Activated T-helper 17 cell treated with anti-CD3 and anti-CD28 coated beads, Interleukin-2, amount 50 U/mL, for 72 hours (primary cell): ENCODE results near the gene VPS18. TPM values are rescaled to one million over a fixed set of nuclear protein-coding genes. Genes with fewer than 3 reads are reported as not detected.
A peak's percentile ranks its signal among the peaks of the same experiment; 100 is the strongest.
"Not testable (repeated sequence)": the region's sequence is repeated elsewhere in the genome, so short reads cannot be mapped to it uniquely, and the experiment has no call there.

Experiments
- ATAC-seq: fragments of 150-1000 bp; cut with Tn5 transposase; replicated peaks from 2 replicates; pipeline ENCODE4 v1.10.0; 2021; ENCODE audit warnings: mild to moderate bottlenecking, moderate library complexity
- H3K27ac Mint-ChIP-seq: one replicate; pipeline ENCODE4 v1.8.0; 2022; ENCODE audit warnings: mixed read lengths
- H3K27me3 Mint-ChIP-seq: one replicate; pipeline ENCODE4 v1.8.0; 2022; ENCODE audit warnings: mixed read lengths
- H3K36me3 Mint-ChIP-seq: one replicate; pipeline ENCODE4 v1.8.0; 2022; ENCODE audit warnings: low read depth, mild to moderate bottlenecking, mixed read lengths
- H3K4me1 Mint-ChIP-seq: one replicate; pipeline ENCODE4 v1.8.0; 2022; ENCODE audit warnings: mixed read lengths
- H3K4me3 Mint-ChIP-seq: one replicate; pipeline ENCODE4 v1.8.0; 2022; ENCODE audit warnings: mild to moderate bottlenecking, mixed read lengths
- H3K9me3 Mint-ChIP-seq: one replicate; pipeline ENCODE4 v1.8.0; 2022; ENCODE audit warnings: mixed read lengths
- total RNA-seq, 2 donors: library from RNA; stranded (reverse); gene quantifications; one replicate each; pipeline ENCODE4 v1.2.3, GENCODE V29; 2022

VPS18 gene
- total RNA-seq, 2 donors from 2014 or later: 5.6 to 12.0 TPM

- Mint-ChIP-seq H3K9me3 (no peaks in the 10 kb centered on the region), H3K36me3 (no peaks in the 10 kb centered on the region), H3K4me3 (no peak overlapping the region), H3K4me1 (peaks cover 10% of the 10 kb centered on the region), H3K27ac (peak overlapping the region; percentile 70), H3K27me3 (peaks cover 4% of the 10 kb centered on the region)
- ATAC-seq: no peak
Observed at GRCh38 chr15:40858706-40859105, 35.5 kb upstream of the VPS18 start.

DNA sequence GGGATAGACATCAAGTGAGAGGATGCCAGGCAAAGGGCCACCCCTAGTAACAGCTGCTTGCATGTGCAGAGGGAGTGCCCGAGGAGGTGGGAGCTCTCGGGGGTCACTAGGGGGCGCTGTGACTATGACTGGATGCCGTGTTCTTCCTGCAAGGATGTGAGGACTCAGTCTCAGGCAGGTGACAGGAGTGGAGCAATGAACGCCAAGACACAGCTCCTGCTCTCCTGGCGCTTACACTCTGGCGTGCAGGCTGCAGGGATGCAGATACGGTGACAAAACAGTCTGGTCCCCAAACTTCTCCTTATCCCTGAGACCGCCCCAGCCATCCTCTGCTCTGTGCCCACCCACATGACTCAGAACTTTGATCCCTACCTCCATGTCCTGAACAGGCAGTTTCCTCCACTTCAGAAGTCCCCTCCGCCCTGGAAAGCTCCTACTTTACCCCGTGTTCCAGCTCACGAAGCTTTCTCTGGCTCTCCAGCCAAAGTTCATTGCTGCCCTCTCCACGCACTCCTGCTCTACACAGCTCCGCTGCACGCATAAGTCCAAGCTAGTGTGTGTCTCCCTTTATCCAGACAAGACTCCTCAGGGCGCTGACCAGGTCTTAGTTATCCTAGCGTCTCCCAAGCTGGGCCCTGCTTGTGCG, 34.9 kb upstream of the VPS18 start:
- Mint-ChIP-seq H3K9me3 (no peaks in the 10 kb centered on the region), H3K27ac (peak overlapping the region; percentile 70), H3K36me3 (no peaks in the 10 kb centered on the region)

DNA sequence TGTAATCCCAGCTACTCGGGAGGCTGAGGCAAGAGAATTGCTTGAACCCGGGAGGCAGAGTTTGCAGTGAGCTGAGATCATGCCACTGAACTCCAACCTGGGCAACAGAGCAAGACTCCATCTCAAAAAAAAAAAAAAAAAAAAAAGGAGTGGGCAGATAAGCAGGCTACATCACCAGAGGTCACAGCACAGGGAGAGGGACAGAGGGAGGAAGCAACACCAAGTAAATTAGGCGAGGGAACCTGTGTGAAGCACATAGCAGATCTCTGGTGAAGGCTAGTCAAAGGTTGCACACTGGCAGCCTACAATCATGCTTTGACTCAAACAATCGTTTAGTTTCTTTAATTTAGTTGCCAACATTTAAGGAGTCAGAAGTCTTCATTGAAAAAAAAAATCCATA, 33.1 kb upstream of the VPS18 start:
- not testable (repeated sequence) for H3K4me1 Mint-ChIP-seq, ATAC-seq, H3K27ac Mint-ChIP-seq, H3K4me3 Mint-ChIP-seq, H3K27me3 Mint-ChIP-seq, H3K9me3 Mint-ChIP-seq, H3K36me3 Mint-ChIP-seq

More for the DNA sequence above, 34.9 kb upstream of the VPS18 start:
- H3K27me3 Mint-ChIP-seq: peaks cover 4% of the 10 kb centered on the region
- ATAC-seq: peak; percentile 90
- H3K4me3 Mint-ChIP-seq: no peak overlapping the region
- peaks cover 10% of the 10 kb centered on the region for H3K4me1 Mint-ChIP-seq

GRCh38 chr15:40863660-40864270, 30.5 kb upstream of the VPS18 start:
- no peak for ATAC-seq
- no peak overlapping the region for H3K4me3 Mint-ChIP-seq
- peaks cover 7% of the 10 kb centered on the region for H3K4me1 Mint-ChIP-seq
- H3K9me3 Mint-ChIP-seq: no peaks in the 10 kb centered on the region
- peaks cover 4% of the 10 kb centered on the region for H3K27me3 Mint-ChIP-seq
- no peaks in the 10 kb centered on the region for H3K36me3 Mint-ChIP-seq
- no peak overlapping the region for H3K27ac Mint-ChIP-seq

DNA sequence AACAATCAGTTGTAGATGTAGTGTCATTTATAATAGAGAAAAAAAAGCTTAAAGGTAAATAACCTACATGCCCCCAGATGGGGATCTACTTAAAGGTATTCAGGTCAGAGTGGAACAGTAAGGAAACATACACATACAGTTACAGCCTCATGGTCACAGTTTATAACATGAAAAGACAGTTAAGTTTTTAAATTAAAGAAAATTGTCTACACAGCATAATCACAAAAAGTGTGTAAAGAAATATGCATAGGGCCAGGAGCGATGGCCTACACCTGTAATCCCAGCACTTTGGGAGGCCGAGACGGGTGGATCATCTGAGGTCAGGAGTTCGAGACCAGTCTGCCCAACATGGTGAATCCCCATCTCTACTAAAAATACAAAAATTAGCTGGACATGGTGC, 27.1 kb upstream of the VPS18 start:
- H3K4me1 Mint-ChIP-seq: peaks cover 3% of the 10 kb centered on the region
- H3K27me3 Mint-ChIP-seq: peaks cover 4% of the 10 kb centered on the region
- no peak overlapping the region for H3K27ac Mint-ChIP-seq
- H3K4me3 Mint-ChIP-seq: no peak overlapping the region
- H3K36me3 Mint-ChIP-seq: no peaks in the 10 kb centered on the region
- no peaks in the 10 kb centered on the region for H3K9me3 Mint-ChIP-seq
- ATAC-seq: no peak

DNA sequence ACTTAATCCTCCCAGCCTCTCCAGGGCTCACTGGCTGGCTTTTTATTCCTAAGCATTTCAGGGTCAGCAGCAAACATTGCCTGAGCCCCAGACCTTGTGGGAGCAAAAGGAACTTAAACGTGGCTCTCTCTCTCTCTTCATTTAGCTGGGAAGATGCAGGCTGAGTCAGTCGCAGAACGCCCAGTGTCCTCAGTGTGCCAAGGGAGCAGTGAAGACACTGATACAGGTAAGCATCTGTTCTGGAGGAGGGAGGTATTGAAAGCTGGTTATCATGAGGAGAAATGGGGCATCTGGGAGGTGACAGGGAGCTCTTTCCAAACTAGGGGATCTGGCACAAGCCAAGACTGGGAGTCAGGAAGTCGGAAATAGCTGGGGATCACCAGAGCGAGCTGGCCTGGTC, 24.6 kb upstream of the VPS18 start:
- Mint-ChIP-seq H3K4me1 (peaks cover 8% of the 10 kb centered on the region), H3K9me3 (no peaks in the 10 kb centered on the region), H3K36me3 (no peaks in the 10 kb centered on the region)

DNA sequence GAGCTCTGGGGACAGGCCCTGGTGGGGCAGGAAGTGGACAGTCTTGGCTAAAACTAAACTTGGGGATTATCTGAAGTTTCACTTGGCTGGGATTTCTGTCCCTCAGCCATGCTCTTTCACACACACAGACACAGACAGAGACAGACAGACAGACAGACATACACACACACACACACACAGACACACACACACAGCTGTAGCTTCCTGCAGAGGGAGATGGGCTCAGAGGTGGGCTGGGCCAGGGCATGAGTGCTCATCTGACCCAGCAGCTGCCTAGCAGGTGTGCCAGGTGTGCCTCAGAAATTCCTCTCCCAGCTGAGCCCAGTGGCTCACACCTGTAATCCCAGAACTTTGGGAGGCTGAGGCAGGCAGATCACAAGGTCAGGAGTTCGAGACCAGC, 23.5 kb upstream of the VPS18 start:
- H3K27me3 Mint-ChIP-seq: no peaks in the 10 kb centered on the region
- no peak for ATAC-seq
- no peaks in the 10 kb centered on the region for H3K9me3 Mint-ChIP-seq
- no peaks in the 10 kb centered on the region for H3K36me3 Mint-ChIP-seq
- H3K27ac Mint-ChIP-seq: peak overlapping the region; percentile 23
- H3K4me3 Mint-ChIP-seq: no peak overlapping the region
- H3K4me1 Mint-ChIP-seq: peaks cover 8% of the 10 kb centered on the region

More for the DNA sequence above, 24.6 kb upstream of the VPS18 start:
- Mint-ChIP-seq H3K27ac (peak overlapping the region; percentile 23), H3K4me3 (no peak overlapping the region), H3K27me3 (no peaks in the 10 kb centered on the region)
- ATAC-seq: no peak

GRCh38 chr15:40871749-40872617, 22.3 kb upstream of the VPS18 start:
- peaks cover 8% of the 10 kb centered on the region for H3K4me1 Mint-ChIP-seq
- ATAC-seq: peak; percentile 64
- H3K9me3 Mint-ChIP-seq: no peaks in the 10 kb centered on the region
- peak overlapping the region; percentile 58 for H3K4me3 Mint-ChIP-seq
- H3K27ac Mint-ChIP-seq: peak overlapping the region; percentile 10
- H3K36me3 Mint-ChIP-seq: no peaks in the 10 kb centered on the region
- H3K27me3 Mint-ChIP-seq: no peaks in the 10 kb centered on the region

DNA sequence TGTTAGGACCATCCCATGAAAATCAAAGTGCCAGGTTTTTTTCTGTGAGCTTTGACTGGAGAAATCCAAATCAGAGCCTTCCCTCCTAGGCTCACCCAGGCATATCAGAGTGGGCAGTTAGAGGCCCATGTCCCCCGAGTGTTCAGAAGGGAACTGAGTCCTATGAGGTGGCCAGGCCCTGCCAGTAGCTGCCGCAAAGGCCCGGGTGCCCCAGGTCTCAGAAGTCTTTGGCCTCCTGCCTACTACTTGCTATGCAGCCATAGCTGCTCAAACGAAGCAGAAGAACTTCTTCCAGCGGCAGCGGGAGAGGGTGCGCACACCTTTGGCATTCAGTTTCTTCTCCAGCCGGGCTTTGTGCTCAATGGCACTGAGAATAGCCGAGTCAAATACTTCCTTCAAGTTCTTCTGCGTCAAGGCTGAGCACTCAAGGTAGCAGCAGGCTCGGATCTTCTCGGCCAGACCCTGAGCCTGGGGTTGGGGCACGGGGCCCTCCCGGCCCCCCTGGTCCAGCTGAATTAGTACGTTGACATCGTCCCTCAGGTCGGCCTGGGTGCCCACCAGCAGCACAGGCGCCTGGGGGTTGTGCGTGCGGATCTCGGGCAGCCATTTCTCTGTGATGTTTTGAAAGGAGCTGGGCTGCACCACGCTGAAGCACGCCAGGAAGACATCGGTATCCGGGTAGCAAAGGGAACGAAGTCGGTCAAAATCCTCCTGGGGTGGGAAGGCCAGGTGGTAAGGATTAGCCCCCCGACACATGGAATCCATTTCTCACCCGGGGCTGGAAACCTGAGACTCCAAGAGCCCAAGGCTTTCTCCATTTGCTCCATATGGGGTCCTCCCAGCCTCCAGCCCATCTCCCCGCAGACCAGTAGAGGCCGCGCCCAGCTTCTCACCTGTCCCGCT, 21.2 kb upstream of the VPS18 start:
- Mint-ChIP-seq H3K36me3 (no peaks in the 10 kb centered on the region), H3K4me3 (peak overlapping the region; percentile 58), H3K9me3 (no peaks in the 10 kb centered on the region), H3K27ac (no peak overlapping the region), H3K27me3 (no peaks in the 10 kb centered on the region), H3K4me1 (peaks cover 8% of the 10 kb centered on the region)
- no peak for ATAC-seq

DNA sequence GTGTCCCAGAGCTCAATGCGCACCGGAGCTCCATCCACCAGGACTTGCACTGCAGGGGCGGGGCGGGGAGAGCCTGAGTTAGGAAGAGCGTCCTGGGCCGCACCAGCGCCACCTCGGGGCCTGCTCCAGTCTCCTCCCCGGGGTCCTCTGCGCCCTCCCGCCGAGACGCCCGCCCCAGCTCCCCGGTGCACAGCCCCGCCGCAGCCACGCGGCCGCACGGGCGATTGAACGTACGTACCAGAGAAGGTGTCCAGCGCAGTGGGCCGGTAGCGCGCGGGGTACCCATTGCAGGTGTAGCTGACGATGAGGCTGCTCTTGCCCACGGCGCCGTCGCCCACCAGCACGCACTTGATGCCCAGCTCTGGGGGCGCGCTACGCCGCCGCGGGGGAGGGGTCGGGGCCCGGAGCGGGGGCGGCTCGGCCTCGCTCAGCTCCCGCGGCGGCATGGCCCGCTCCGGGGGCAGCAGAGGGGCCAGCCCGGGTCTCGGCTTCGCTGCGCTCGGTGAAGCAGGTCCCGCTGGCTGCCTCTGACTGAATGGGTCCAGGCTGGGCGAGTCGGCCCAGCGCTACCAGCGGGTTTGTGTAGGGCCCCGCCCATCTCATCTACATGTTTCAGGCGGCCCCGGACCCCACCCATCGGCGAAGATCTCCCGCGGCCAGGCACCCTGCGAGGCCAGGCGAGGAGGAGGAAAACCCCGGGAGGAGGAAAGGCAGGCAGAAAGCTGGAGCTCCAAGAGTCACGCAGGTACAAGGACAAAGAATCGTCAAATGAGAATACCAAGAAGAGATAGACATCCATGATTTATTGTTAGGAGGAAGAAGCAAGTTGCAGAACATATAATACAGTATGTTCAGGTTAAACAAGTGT, 20.3 kb upstream of the VPS18 start, which contains the start of gene RHOV:
Gene RHOV, minus strand, starts transcription at position 541 of the 868 bp plus-strand sequence. Its CDS starts 95 bp downstream, at position 446.
- Mint-ChIP-seq H3K4me1 (peaks cover 12% of the 10 kb centered on the region), H3K27me3 (no peaks in the 10 kb centered on the region)
- ATAC-seq: peak; percentile 74

DNA sequence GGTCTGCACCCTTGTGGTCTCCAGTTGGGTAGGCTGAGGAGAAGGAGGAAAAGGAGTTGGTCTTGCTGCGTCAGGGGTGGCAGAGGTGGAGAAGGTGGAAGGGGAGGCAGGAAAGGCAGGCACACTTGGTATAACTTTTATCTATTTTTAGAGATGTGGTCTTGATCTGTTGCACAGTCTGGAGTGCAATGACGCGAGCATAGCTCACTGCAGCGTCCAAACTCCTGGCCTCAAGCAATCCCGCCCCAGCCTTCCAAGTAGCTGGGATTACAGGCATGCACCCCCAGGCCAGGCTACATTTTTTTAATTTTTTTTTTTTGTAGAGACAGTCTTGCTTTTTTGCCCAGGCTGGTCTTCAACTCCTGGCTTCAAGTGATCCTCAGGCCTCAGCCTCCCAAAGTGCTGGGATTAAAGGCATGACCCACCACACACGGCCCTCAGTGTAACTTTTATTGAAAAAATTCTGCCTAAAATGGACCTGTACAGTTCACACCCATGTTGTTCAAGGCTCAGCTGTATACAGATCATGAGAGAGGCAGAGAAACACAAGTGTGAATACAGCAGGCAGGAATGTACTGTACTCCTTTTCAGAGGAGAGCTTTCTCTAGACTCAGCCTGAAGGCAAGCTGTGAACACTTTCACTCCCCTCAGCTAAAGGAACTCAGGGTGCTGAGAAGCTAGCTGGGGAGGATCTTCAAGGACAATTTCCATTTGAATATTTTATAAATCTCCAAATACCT, 18.1 kb upstream of the VPS18 start:
- Mint-ChIP-seq H3K9me3 (no peaks in the 10 kb centered on the region), H3K4me3 (no peak overlapping the region), H3K27me3 (no peaks in the 10 kb centered on the region), H3K27ac (no peak overlapping the region), H3K36me3 (no peaks in the 10 kb centered on the region), H3K4me1 (peaks cover 13% of the 10 kb centered on the region)
- no peak for ATAC-seq

More for the DNA sequence above, 20.3 kb upstream of the VPS18 start, which contains the start of gene RHOV:
- Mint-ChIP-seq H3K36me3 (no peaks in the 10 kb centered on the region), H3K9me3 (no peaks in the 10 kb centered on the region), H3K4me3 (peak within 1 kb of the TSS; percentile 58), H3K27ac (no peak within 1 kb of the TSS)

GRCh38 chr15:40877694-40878093, 16.6 kb upstream of the VPS18 start:
- H3K4me3 Mint-ChIP-seq: no peak overlapping the region

DNA sequence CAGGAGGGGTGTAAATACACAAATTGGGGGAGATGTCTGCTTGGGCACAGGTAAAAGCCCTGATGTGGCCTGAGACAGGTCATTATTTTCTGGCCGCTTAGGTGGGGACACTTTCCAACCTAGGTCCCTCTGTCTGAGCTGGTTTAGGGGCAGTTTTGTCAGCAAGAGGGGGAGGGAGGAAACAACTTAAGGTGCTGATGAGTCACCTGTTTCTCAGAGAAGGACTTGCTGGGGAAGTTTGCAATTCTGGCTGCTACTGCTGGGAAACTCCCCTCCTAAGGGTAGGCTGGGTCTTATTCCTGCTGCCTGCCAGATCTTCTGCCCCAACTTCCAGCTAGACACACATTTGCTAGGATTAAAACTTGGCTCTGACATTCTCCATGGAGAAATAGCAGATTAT, 15.5 kb upstream of the VPS18 start:
- H3K27me3 Mint-ChIP-seq: no peaks in the 10 kb centered on the region
- peak; percentile 91 for ATAC-seq
- H3K4me3 Mint-ChIP-seq: peak overlapping the region; percentile 46
- no peaks in the 10 kb centered on the region for H3K9me3 Mint-ChIP-seq
- H3K36me3 Mint-ChIP-seq: no peaks in the 10 kb centered on the region
- H3K27ac Mint-ChIP-seq: peak overlapping the region; percentile 84
- H3K4me1 Mint-ChIP-seq: peaks cover 5% of the 10 kb centered on the region

More at GRCh38 chr15:40877694-40878093, 16.6 kb upstream of the VPS18 start:
- H3K27me3 Mint-ChIP-seq: no peaks in the 10 kb centered on the region
- no peaks in the 10 kb centered on the region for H3K36me3 Mint-ChIP-seq
- H3K4me1 Mint-ChIP-seq: peaks cover 5% of the 10 kb centered on the region
- ATAC-seq: no peak
- H3K9me3 Mint-ChIP-seq: no peaks in the 10 kb centered on the region
- no peak overlapping the region for H3K27ac Mint-ChIP-seq
